GM12874 (cell line): ENCODE results near the gene CAMK2N1.

Experiments
- TF ChIP-seq, protein P1 (sequence below): IDR thresholded peaks from 2 replicates; pipeline ENCODE4 v1.5.1; 2011; ENCODE audit warnings: low read depth, mild to moderate bottlenecking, control low read depth, low read length, moderate library complexity; ENCODE audit not compliant: insufficient read depth

Gene CAMK2N1

GRCh38 chr1:20486457-20487235 is 636 bp upstream of the CAMK2N1 start:
- TF ChIP-seq, protein P1, sequence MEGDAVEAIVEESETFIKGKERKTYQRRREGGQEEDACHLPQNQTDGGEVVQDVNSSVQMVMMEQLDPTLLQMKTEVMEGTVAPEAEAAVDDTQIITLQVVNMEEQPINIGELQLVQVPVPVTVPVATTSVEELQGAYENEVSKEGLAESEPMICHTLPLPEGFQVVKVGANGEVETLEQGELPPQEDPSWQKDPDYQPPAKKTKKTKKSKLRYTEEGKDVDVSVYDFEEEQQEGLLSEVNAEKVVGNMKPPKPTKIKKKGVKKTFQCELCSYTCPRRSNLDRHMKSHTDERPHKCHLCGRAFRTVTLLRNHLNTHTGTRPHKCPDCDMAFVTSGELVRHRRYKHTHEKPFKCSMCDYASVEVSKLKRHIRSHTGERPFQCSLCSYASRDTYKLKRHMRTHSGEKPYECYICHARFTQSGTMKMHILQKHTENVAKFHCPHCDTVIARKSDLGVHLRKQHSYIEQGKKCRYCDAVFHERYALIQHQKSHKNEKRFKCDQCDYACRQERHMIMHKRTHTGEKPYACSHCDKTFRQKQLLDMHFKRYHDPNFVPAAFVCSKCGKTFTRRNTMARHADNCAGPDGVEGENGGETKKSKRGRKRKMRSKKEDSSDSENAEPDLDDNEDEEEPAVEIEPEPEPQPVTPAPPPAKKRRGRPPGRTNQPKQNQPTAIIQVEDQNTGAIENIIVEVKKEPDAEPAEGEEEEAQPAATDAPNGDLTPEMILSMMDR, result no peak

- TF ChIP-seq, protein P1, result no peak
These were observed 1.2 kb downstream of the CAMK2N1 start for GRCh38 chr1:20484519-20485462.

GRCh38 chr1:20483833-20484518 is 2.0 kb downstream of the CAMK2N1 start:
- TF ChIP-seq, protein P1, result no peak

DNA sequence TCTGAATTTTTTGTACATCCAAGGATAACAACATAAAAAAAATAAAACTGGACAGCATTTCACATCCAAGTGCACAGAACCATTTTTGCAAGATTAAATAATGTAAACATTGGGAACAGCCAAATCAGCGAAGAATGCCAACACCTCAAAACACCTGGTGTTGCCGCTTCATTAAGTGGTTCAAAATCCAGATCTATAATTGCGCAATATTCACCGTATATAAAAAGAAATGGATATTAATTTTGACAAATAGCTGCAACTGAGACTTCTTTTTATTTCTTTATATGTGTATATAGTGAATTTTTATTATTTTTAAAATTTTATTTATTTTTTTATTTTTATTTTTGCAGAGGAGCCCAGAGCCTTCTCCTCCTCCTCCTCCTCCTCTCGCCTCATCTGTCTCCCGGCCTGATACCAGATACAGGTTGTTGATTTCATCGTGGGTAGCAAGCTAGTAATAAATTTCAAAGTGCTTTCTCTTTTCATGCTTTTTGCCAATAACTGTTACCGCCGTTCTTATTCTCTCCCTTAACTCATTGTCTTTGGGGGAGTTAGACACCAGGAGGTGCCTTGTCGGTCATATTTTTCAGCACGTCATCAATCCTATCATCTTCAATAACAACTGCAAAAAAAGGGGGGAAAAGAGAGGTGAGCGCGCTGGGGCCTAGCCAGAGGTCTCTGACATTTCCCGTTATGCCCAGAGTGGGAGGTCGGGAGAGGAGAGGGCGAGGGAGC is 2.7 kb downstream of the CAMK2N1 start:
- TF ChIP-seq, protein P1, result no peak

DNA sequence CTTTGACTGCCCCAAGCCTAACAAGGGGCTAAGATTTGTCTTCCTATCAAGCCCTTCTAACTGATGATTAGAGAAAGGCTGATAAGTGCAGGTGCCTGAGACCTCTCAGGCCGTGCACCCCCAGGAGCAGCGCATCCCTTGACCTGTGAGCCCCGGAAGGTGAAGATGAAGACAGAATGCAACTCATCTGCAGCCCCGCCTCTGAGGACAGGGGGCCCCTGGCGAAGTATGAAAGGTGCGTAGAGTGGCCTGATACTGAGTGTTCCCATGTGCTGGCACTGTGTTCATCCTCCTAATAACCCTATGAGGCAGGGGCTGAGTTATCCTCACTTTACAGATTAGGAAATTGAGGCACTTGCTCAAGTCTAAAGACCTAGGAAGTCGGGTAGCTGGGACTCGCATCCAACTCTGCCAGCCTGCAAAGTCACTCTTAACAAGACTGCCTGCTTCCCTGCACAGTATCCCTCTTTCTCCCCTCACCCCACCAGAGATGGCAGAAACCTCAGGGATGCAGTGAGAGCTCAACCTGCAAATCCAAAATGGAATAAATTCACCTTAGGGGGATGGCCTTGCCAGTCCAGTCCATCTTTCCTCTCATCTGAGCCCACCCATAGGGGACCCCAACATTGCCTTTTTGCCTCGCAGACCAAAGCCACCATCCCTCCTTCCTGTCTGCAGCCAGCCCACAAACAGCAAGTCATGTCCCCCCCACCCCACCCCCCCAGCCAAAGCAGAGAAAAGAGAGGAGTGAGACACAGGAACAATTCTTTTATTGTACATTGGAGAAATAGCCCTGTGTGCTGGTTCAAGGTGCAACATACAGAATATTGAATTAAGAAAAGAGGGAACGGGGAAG is 4.1 kb downstream of the CAMK2N1 start:
- TF ChIP-seq, protein P1, result no peak

DNA sequence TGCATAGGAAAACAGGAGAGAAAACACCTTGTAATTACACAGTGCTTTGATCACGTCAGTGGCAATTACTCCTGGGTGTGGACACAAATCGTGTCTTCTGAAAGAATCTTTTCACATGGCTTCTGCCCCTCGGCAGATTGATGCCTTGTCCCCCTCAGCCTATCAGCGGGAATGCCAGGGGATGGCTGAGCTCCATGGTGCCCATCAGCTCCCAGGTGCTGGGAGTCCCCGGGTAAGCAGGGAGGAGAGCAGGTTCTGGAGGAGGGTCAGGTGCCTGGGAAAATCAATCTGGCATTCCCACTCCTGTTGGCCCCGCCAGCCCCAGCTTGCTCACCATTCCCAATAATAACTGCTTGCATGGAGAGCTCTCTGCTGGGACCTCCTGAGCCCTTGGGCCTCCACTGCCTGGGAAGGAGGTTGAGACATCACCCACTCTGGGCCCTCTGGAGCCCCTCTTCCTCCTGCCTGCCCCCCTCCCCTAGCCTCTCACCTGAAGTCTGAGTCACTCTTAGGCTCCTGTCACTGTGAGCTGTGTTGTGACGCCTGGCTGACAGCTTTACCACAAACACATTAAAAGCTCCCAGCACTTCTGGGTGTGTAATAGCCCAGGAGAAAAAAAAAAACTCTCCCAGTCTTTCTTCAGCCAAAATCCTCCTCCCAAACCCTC is 4.9 kb downstream of the CAMK2N1 start:
- TF ChIP-seq, protein P1, result no peak
